Astrocyte (in vitro differentiated cells and primary cell): ENCODE data around the gene TEX2.

Experiments
- CTCF ChIP-seq: IDR thresholded peaks from 2 replicates; pipeline ENCODE4 v1.5.1; 2011; ENCODE audit warnings: low read depth, mild to moderate bottlenecking, inconsistent platforms, low read length, moderate library complexity; ENCODE audit not compliant: insufficient read depth
- EZH2 ChIP-seq: IDR thresholded peaks from 2 replicates; pipeline ENCODE4 v1.6.1; 2012; ENCODE audit warnings: mild to moderate bottlenecking, low read length, inconsistent platforms; ENCODE audit not compliant: insufficient read depth

- TF ChIP-seq CTCF (no peak), EZH2 (no peak)
Measured at GRCh38 chr17:64254755-64255154, 8.3 kb downstream of the TEX2 start.
